K562 (cell line): Measurements from ENCODE around the gene DPEP1. TPM values are rescaled to one million over a fixed set of nuclear protein-coding genes. Genes with fewer than 3 reads are reported as not detected.

Experiments used
- BHLHE40 ChIP-seq: IDR thresholded peaks from 2 replicates; pipeline ENCODE4 v1.6.1; 2011; ENCODE audit warnings: low read length, improper control_type of control experiment
- HNRNPL ChIP-seq: fragments of 200-400 bp; formaldehyde crosslinking; IDR thresholded peaks from 2 replicates; pipeline ENCODE4 v1.6.1; 2017; ENCODE audit warnings: low read depth, mild to moderate bottlenecking, low read length
- ILK ChIP-seq: fragments of 450-650 bp; IDR thresholded peaks from 2 replicates; pipeline ENCODE4 v1.6.1; 2016; ENCODE audit warnings: missing genetic modification characterization, low read depth, mild to moderate bottlenecking, missing compliant biosample characterization, moderate library complexity, borderline replicate concordance
- NR3C1 ChIP-seq: sonication (generic); formaldehyde crosslinking; IDR thresholded peaks from 2 replicates; pipeline ENCODE4 v1.8.1; 2022; ENCODE audit warnings: missing genetic modification reagents
- POLR2B ChIP-seq: fragments of 450-650 bp; IDR thresholded peaks from 2 replicates; pipeline ENCODE4 v1.6.1; 2018; ENCODE audit warnings: low read depth; ENCODE audit not compliant: partially characterized antibody
- POLR2G ChIP-seq: fragments of 200-400 bp; formaldehyde crosslinking; IDR thresholded peaks from 2 replicates; pipeline ENCODE4 v1.6.1; 2017; ENCODE audit warnings: low read depth, mild to moderate bottlenecking, antibody characterized with exemption, low read length, moderate library complexity
- SAFB ChIP-seq: fragments of 200-400 bp; formaldehyde crosslinking; IDR thresholded peaks from 2 replicates; pipeline ENCODE4 v1.6.1; 2017; ENCODE audit warnings: low read depth, low read length, borderline replicate concordance
- SUPT5H ChIP-seq: fragments of 450-650 bp; IDR thresholded peaks from 2 replicates; pipeline ENCODE4 v1.6.1; 2016
- XRCC4 ChIP-seq: IDR thresholded peaks from one replicate; pipeline ENCODE4 v1.6.1; 2011; ENCODE audit not compliant: insufficient read depth, insufficient read length; ENCODE audit errors: extremely low read depth
- XRCC5 ChIP-seq: fragments of 200-400 bp; formaldehyde crosslinking; IDR thresholded peaks from 2 replicates; pipeline ENCODE4 v1.6.1; 2017; ENCODE audit warnings: low read depth, mild to moderate bottlenecking, low read length
- ZNF12 ChIP-seq: sonication (generic); formaldehyde crosslinking; IDR thresholded peaks from 2 replicates; pipeline ENCODE4 v1.4.0; 2020; ENCODE audit warnings: mild to moderate bottlenecking, missing genetic modification reagents
- ZNF778 ChIP-seq: fragments of 450-650 bp; formaldehyde crosslinking; IDR thresholded peaks from 2 replicates; pipeline ENCODE4 v1.4.0; 2020; ENCODE audit warnings: mild to moderate bottlenecking, moderate library complexity
- ZNF785 ChIP-seq: fragments of 250-450 bp; sonication (Bioruptor Pico); IDR thresholded peaks from 2 replicates; pipeline ENCODE4 v1.4.0; 2020; ENCODE audit warnings: mild to moderate bottlenecking
- polyA plus RNA-seq, 8 experiments: library from polyadenylated mRNA; depleted of rRNA in 4 of 8; stranded (reverse) in 5 of 8; unstranded in 3 of 8; fragments of >200 nt; fragmentation: Nextera tagmentation in 2 of 8; fragmentation: Illumina TruSeq in 1 of 8; extraction: Ambion mirVana in 2 of 8; extraction: Trizol in 1 of 8; gene quantifications; 2 replicates each; pipeline versions ENCODE4 v1.2.1 to v1.2.3, GENCODE V29; 2011 to 2014; ENCODE audit warnings: inconsistent platforms in 1 of 8, missing spikeins in 1 of 8
- total RNA-seq, 7 experiments: library from RNA; depleted of rRNA in 6 of 7; stranded (reverse); fragments of >200 nt in 6 of 7; fragmentation: Illumina TruSeq in 2 of 7; extraction: Trizol in 2 of 7; gene quantifications; 2 replicates each; pipeline versions ENCODE4 v1.2.1 to v1.2.3, GENCODE V29; 2011 to 2021; ENCODE audit warnings: low replicate concordance in 1 of 7
- TF ChIP-seq, protein P1 (sequence below): fragments of 450-650 bp; formaldehyde crosslinking; IDR thresholded peaks from 2 replicates; pipeline ENCODE4 v1.4.0; 2022; ENCODE audit warnings: missing genetic modification characterization
- TF ChIP-seq, protein P2 (sequence below), 2 experiments: IDR thresholded peaks; 2 replicates each; pipeline ENCODE4 v1.6.1; 2011; ENCODE audit warnings: borderline replicate concordance in 1 of 2, control low read depth in 1 of 2, low read depth in 1 of 2, low read length in 1 of 2, mild to moderate bottlenecking in 1 of 2, mixed read lengths in 1 of 2, moderate library complexity in 1 of 2; ENCODE audit not compliant: insufficient read depth in 1 of 2, insufficient read length in 1 of 2, poor library complexity in 1 of 2, severe bottlenecking in 1 of 2; ENCODE audit errors: extremely low read depth in 1 of 2
- TF ChIP-seq, protein P3 (sequence below), 3 experiments: IDR thresholded peaks in 2 of 3; conservative IDR thresholded peaks in 1 of 3; 2 replicates each; pipeline ENCODE4 v1.5.1; 2011 to 2012; ENCODE audit warnings: low read length in 3 of 3, mild to moderate bottlenecking in 3 of 3, control low read depth in 2 of 3, improper control_type of control experiment in 1 of 3, inconsistent platforms in 1 of 3, low read depth in 1 of 3, mixed read lengths in 1 of 3, moderate library complexity in 1 of 3; ENCODE audit not compliant: insufficient read depth in 2 of 3

DPEP1 gene
- total and polyA plus RNA-seq, 9 of the 15 experiments (the other 6 are each of a cell fraction or from before 2014, with no cell fraction given), result 0.14 to 0.31 (median 0.20) TPM; not detected in 6

DNA sequence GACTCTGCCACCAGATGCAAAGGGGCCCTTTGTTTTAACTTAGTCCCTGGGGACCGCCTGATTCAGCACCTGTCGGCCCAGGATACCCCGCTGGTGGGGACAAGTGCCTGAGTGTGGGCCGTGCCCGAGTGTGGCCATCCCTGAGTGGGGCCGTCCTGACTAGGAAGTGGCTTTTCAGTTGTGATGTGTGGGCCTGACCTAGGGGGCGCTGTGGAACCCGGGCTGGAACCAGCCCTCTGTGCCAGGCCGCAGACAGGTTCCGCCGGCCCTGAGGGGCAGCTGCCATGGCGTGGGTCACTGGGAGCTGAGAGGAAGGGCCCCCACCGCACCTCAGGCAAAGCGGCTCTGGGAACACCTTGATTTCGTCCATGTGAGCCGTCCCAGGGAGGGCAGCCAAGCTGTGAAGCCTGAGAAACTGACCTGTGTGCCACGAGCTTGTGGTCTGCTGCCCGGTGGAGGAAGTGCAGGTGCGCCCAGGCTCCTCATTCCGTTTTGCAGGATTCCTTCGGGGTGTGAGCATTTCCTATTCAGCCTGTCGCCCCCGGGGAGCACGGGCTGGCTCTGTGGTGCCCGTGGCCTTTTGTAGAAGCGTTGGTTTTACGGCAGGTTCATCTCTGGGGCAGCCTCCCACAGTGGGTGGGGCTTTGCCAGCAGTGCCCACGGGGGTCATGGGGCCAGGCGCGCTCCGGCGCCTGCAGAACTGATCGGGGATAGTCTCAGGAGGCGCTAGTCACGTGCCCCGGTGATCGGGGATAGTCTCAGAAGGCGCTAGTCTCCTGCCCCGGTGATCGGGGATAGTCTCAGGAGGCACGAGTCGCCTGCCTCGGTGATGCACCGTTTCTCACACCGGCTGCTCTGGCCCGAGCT, 47.7 kb upstream of the DPEP1 start (continued):
- TF ChIP-seq, protein P1, sequence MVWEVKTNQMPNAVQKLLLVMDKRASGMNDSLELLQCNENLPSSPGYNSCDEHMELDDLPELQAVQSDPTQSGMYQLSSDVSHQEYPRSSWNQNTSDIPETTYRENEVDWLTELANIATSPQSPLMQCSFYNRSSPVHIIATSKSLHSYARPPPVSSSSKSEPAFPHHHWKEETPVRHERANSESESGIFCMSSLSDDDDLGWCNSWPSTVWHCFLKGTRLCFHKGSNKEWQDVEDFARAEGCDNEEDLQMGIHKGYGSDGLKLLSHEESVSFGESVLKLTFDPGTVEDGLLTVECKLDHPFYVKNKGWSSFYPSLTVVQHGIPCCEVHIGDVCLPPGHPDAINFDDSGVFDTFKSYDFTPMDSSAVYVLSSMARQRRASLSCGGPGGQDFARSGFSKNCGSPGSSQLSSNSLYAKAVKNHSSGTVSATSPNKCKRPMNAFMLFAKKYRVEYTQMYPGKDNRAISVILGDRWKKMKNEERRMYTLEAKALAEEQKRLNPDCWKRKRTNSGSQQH, result peak; percentile 19; the same call in 1 of the 2 replicates
- TF ChIP-seq HNRNPL (peak; percentile 70), POLR2G (peak; percentile 96), XRCC4 (no peak), ZNF12 (CRISPR knock-in tag) (no peak), NR3C1 (CRISPR knock-in tag) (no peak), ILK (tag) (no peak), ZNF785 (CRISPR knock-in tag) (no peak), XRCC5 (peak; percentile 34; the same call in 1 of the 2 replicates), SUPT5H (peak; percentile 11; the same call in 1 of the 2 replicates), POLR2B (peak; percentile 37), SAFB (peak; percentile 71; the same call in 1 of the 2 replicates), BHLHE40 (peak; percentile 94), ZNF778 (CRISPR knock-in tag) (no peak)
- TF ChIP-seq, protein P2, sequence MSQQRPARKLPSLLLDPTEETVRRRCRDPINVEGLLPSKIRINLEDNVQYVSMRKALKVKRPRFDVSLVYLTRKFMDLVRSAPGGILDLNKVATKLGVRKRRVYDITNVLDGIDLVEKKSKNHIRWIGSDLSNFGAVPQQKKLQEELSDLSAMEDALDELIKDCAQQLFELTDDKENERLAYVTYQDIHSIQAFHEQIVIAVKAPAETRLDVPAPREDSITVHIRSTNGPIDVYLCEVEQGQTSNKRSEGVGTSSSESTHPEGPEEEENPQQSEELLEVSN (IDR thresholded peaks at IDR 0.05; ENCODE audit: borderline replicate concordance in 1 of 2, extremely low read depth in 1 of 2, insufficient read depth in 1 of 2, insufficient read length in 1 of 2, low read depth in 1 of 2, low read length in 1 of 2, poor library complexity in 1 of 2, severe bottlenecking in 1 of 2), result peak in 1 of 2 experiments; percentile 66
- TF ChIP-seq, protein P3, sequence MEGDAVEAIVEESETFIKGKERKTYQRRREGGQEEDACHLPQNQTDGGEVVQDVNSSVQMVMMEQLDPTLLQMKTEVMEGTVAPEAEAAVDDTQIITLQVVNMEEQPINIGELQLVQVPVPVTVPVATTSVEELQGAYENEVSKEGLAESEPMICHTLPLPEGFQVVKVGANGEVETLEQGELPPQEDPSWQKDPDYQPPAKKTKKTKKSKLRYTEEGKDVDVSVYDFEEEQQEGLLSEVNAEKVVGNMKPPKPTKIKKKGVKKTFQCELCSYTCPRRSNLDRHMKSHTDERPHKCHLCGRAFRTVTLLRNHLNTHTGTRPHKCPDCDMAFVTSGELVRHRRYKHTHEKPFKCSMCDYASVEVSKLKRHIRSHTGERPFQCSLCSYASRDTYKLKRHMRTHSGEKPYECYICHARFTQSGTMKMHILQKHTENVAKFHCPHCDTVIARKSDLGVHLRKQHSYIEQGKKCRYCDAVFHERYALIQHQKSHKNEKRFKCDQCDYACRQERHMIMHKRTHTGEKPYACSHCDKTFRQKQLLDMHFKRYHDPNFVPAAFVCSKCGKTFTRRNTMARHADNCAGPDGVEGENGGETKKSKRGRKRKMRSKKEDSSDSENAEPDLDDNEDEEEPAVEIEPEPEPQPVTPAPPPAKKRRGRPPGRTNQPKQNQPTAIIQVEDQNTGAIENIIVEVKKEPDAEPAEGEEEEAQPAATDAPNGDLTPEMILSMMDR (IDR thresholded peaks at IDR 0.05 in 2 of 3, conservative IDR thresholded peaks at IDR 0.05 in 1 of 3; ENCODE audit: insufficient read depth in 2 of 3, low read depth in 1 of 3, low read length in 3 of 3), result peak; percentile 51 to 83 (median 56)
